SHP77 treated with DMSO at 0.1 percent for 48 hours (cell line): ENCODE results near the gene LAMP1.
"Not testable (repeated sequence)": the region's sequence is repeated elsewhere in the genome, so short reads cannot be mapped to it uniquely, and the experiment has no call there.

Source experiments
- DNase-seq: peaks from one replicate; lab custom pipeline; 2025; lab: John Stamatoyannopoulos, UW

The LAMP1 gene

DNA sequence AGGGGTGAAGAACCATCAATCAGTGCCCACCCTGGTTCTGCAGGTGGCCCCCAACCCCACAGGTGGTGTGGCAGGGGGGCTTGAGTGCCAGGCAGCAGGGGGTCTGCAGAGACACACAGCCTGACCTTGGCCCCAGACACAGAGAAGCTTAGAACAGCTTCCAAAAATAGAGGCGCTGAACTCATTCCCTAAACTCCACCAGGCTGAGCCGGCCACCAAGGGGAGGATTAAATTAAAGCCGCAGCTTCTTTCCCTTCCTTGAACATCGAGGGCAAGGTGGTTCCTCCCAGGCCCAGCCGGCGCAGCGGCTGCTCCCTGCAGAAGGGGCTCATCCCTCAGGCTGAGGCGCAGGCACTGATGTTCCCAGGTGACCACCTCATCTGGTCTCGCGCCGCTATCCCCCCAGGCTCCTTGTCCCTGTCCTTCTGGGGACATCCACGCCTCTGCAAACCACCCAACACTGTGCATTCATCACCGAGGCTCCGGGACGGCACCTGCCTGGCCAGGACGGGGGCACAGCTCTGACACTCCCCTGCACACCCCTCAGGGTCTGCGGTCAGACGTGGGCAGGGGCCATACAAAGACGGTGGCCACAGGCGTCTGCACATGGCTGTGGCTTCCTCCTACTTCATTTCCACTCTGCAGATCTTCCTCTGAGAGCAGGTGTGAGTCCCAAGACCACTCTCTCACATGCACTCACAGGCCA is 30.9 kb downstream of the LAMP1 start:
- DNase-seq, result no peak

DNA sequence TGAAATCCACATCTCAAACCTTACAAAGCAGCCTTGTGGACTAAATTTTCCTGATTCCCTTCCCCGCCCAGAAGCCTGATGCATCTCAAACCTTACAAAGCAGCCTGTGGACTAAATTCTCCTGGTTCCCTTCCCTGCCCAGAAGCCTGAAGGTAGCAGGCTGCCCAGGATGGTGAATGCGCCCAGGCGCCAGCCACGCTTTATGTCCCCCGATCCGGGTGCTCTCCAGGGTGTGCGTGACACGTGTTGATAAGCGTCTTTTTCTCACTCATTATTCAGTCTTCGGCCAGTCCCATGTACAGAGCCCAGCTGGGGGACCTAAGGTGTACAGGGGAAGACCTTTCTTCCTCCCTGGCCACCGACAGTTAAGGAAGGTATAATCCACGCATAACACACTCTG is 31.8 kb downstream of the LAMP1 start:
- DNase-seq, result no peak

DNA sequence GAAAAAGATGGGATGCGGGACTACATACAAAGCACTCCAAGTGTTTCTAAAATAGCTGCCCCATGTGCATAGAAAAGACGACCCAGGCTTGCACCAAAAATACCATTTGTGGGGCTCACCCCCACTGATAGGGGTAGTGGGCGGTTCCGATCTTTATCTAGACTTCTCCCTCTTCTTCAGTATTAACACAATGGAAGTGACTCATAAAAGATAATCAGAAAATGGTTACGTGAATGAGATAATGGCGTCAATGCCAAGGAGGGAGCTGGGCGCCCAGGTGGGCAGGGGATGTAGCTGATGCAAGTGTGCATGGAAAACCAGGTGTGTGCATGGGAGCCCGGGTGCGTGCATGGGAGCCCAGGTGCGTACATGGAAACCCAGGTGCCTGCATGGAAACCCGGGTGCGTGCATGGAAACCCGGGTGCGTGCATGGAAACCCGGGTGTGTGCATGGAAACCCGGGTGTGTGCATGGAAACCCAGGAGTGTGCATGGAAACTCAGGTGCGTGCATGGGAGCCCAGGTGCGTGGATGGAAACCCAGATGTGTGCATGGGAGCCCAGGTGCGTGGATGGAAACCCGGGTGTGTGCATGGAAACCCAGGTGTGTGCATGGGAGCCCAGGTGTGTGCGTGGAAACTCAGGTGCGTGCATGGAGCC is 32.7 kb downstream of the LAMP1 start:
- no peak for DNase-seq

DNA sequence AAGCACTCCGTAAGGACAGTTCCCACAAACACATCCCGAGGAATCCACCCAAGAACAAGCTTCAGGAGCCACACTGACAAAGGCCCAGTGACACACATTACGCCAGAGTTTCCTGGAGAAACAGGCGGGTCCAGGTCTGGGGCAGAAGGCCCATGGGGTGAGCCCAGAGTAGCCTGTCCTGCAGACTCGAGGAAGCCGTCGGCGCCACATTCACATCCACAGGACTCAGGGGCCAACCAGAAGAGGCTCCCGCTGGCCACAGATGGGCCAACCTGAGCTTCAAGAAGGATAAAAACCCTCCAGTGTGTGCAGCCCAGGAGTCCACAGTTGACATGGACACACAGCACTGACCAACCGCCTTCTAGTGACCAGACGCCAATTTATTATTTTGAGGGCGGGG is 35.6 kb downstream of the LAMP1 start:
- no peak for DNase-seq

DNA sequence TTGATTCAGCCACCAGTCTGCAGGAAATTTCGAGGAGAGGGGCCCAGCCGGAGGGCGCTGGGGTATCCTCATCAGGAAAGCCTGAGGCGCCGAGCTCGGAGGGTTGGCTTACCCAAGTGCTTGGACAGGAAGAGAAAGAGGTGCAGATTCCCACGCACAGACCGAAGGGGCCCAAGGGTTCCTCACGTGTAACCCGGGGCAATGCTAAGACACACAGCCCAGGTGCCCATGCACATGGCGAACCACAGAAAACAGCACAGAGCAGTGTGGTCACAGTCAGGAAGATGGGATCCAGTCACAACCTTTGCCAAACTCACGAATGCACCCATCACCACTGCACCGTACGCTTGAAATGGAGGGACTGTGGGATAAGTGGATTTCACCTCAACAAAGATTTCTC is 36.0 kb downstream of the LAMP1 start:
- no peak for DNase-seq

DNA sequence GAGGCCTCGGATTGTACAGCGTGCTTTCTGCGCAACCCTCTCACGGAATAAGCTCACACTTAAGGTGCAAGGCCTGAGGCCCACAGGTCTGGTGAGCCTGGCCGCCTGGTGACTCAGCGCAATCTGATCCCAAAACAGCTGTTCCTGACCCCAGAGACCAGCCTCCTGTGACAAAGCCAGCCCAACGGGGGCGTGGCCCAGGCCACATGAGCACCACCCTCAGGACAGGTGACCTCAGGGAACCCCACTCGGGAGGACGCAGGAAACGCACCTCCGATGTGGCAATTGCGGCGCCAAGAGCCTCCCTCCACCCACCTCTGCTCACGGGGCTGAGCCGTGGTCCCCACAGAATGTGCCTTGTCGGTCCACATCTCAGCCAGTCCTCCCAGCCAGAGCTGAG is 40.5 kb downstream of the LAMP1 start:
- DNase-seq, result no peak

DNA sequence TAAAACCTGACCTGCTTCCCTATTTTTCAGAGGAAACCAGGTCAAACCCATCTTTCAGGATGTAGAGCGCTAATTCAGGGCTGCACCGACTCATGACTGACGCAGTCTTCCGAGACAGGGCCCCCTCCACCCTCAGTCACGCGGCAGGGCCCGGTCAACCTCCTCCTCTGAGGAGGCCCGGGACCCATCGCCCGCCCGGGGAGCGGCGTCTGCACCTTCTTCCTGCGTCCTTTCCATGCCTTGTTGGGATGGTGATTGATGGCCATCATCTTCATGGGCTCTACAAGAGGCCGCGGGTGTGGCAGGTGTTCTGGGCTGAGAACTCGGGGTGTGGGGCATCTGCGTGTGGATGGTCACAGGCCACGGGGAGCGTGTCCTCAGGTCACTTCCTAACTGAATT is 40.9 kb downstream of the LAMP1 start:
- DNase-seq, result no peak

DNA sequence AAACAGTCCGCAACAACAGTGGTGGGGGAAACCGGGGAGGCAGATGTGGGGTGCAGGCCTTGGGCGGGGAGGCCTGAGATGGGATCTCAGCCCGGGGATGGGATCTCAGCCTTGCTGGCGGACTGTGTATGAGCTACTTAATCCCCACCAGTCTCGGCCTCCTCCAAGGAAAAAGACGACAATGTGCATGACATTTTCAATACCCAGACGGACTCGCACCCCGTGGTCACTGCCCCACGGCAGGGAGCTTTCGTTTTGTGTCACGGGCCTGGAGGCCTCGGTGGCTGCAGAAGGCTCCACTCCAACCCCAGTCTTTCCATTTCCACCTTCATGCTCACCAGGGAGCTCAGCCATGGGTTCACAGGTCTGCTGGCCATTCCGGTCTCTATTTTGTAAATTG is 41.4 kb downstream of the LAMP1 start:
- no peak for DNase-seq

DNA sequence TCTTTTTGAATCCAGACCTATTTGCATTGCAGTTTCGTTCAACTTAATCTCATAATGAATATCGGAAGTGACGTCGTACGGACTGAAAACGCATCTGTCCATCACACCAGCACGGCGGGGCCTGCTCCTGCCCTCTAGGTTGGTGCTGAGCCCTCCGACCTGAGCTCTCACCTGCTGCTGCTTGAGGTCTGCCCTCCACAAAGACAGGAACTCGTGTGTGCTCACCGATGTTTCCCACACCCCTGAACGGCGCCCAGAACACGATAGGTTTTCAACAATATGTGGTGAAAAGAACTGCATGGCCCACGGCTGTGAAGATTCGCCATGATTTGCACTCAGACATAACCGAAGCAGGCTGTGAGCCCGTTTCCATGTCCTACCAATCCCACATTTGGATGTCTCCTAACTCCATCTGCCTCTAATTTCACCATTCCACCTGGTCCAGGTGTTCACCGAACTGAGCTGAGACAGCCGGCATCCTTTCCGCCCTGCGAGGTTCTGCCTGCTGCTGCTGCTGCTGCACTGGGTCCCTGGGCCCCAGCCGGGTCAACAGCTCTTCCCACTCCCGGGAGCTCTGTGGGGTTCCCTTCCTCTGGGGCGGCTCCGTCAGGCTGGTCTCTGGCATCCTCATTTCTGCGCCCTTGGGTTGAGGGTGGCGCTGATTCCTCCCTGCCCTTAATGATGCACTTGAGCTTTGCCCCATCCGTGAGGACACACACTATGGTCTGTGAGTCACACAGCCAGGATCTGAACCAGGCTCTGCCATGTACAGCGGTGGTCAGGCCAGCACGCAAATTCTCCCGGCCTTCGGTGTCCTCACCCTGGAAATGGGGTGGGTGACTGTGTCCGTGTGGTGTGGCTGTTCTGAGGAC is 46.0 kb downstream of the LAMP1 start:
- no peak for DNase-seq

DNA sequence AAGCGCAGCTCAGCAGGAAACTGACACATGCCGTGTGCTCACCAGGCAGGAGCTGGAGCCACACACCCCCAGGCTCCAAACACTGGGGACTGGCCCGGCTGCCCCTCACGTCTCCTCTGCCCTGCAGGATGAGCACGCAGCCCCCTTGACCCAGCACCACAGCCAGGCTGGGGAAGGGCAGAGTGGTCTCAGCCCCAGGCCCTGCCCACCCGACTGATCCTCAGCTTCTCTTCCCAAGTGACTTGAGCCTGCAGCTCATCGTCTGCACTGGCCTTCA is 46.6 kb downstream of the LAMP1 start:
- no peak for DNase-seq

DNA sequence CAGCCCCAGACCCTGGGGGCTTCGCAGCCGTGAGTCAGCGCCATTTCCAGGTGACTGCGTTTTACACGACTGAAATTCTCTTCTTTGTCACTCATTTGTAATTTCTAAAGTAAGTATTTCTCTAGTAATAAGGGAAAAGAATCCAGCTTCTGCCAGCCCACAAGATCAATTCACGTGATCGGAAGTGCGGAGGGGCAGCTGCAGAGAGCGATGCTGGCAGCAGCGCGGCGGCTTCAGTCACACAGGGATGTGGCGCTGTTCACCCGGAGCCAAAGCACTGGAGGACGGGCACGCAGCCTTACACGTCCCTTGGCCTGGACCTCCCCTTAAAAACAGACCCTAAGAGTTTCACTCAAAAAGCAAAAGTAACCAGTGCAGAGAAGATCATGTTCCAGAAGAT is 48.4 kb downstream of the LAMP1 start:
- no peak for DNase-seq

DNA sequence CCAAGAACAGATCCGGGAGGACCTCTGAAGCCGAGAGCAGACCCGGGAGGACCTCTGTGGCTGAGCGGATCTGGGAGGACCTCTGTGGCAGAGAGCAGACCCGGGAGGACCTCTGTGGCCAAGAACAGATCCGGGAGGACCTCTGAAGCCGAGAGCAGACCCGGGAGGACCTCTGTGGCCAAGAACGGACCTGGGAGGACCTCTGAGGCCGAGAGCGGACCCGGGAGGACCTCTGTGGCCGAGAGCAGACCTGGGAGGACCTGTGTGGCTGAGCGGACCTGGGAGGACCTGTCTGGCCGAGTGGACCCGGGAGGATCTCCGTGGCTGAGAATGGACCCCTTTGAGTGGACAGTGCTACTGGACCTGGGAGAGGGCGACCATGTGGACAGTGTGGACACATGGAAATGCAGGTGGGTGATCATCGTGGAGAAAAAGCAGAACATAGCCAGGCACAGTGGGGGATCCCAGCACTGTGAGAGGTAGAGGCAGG is 50.7 kb downstream of the LAMP1 start:
- not testable (repeated sequence) for DNase-seq

DNA sequence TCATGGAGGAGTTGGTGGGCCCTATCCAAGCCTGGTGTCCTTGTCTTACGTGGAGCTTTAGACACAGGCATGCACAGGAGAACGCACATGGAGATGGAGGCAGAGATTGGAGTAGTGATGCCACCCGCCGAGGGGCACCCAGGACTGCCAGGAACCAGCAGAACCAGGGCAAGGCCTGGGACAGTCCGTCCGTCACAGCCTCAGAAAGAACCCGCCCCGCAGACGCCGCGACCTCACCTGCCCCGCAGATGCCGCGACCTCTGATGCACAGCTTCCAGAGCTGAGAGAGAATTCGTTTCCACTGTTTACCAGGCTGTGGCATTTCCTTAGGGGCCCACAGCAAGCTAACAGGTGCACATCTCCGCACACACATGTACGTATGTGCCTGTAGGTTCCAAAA is 51.6 kb downstream of the LAMP1 start:
- no peak for DNase-seq

DNA sequence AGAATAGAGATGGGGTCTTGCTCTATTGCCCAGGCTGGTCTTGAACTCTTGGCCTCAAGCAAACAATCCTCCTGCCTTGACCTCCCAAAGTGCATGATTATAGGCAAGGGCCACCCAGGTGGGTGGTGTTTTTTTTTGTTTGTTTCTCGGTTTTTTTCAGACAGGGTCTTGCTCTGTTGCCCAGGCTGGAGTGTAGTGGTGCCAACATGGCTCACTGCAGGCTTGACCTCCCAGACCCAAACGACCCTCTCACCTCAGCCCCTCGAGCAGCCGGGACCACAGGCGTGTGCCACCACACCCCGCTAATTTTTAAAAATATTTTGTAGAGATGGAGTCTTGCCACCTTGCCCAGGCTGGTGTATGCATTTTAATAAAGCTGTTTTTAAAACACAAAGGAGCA is 52.0 kb downstream of the LAMP1 start:
- no peak for DNase-seq

DNA sequence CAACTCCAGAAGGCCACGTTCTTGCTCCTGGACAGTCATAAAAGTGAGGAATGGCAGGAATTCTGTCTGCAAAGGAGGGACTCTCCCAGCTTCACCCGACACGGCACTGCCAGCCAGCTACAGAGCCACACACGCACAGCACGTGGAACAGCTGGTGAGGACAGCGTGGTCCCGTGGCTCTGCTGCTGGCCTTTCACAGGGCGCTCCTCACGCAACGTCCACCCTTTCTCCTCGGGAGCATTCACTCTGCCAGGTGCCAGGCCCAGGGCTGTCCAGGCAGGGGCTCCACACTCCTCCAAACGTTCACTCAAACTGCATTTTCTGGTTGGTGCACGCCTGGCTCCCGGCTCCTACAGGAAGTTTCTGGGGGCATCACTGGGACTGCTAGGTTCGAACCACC is 52.5 kb downstream of the LAMP1 start:
- DNase-seq, result no peak

DNA sequence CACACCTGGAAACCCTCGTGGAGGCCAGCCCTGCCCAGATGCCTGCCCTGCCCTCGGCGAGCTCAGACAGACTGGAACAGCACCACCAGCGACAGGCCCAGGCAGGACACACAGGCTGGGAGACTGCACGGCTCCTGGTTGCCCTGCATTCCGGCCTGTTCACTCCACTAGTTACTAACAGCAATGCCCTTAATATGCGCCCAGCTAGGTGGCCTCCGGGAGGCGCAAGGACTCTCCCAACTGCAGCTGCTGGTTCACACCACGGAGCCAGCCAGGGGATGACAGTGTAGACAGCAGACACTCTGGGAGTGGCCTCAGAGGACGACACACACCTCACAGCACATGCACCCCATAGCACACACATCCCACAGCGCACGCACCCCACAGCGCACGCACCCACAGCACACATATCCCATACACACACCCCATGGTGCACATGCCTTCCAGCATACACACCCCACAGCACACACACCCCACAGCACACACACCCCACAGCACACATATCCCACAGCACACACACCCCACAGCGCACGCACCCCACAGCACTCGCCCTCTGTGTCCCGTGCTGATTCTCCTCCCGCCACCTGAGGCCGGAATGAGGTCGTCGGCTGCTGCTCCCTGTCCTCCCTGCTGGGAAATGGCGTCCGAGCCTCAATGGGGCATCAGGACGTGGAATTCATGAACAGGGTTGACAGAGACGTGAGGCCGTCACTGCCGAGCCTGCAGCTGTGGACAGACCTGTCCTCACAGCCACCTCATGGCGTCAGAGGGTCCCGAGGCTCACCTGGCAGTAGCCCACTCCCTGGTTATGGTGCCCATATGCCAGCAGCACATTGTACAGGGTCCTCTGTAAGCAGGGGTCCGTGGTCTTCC is 53.3 kb downstream of the LAMP1 start:
- peak; percentile 22 for DNase-seq

DNA sequence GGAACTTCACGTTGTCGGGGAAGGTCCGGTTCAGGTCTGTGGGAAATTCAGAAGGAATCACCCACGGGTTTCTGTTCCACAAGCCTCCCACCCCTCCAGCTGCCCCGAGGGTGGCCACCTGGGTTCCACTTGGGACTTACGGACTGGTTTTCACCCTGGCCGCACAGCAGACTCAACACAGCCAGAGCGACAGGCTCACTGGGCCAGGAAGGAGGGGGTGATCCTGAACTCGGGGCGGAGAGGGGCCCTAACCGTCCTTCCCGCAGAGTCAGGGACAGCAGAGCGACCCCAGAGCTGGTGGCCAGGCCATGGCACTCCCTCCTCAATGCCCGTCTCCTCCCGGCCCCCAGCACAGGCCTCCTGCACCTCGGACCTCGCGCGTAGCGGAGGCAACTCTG is 53.9 kb downstream of the LAMP1 start:
- DNase-seq, result no peak

DNA sequence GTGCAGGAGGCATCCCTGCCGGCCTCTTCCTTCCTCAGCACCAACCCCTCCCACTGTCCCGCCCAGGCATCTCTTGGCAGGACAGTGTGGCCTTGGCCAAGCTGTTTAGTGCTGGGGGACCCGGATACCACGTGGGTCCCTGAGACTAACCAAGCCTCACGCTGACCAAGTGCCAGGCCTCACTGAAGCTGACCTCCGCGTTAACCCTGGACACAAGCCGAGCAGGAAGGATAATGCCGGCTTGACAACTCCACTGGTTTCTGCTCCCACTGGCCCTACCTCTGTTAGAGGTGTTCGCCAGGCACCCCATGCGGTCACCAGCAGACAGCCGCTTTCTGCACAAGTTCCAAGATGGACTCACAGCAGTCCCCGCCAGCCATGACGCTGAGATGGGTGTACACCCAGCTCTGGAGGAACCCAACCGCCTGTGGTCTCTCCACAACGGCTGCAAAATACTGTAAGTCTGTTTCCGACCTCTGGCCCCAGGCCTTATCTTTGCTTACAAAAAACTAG is 54.5 kb downstream of the LAMP1 start:
- no peak for DNase-seq

DNA sequence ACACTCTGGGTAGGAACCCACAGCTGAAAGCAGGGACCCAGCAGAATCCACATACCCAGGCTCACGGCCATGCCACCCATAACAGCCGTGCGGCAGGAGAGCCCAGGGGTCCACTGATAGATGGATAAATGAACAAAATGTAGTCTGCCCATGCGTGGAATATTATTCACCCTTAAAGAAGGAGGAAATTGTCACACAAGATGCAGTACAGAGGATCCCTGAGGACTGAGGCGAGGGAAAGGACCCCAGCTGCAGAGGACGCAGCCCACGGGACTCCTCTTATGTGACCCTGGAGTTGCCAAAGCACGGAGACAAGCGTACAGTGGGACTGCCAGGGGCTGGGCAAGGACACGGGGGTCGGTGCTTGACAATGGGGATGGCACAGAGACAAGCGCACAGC is 56.2 kb downstream of the LAMP1 start:
- no peak for DNase-seq

DNA sequence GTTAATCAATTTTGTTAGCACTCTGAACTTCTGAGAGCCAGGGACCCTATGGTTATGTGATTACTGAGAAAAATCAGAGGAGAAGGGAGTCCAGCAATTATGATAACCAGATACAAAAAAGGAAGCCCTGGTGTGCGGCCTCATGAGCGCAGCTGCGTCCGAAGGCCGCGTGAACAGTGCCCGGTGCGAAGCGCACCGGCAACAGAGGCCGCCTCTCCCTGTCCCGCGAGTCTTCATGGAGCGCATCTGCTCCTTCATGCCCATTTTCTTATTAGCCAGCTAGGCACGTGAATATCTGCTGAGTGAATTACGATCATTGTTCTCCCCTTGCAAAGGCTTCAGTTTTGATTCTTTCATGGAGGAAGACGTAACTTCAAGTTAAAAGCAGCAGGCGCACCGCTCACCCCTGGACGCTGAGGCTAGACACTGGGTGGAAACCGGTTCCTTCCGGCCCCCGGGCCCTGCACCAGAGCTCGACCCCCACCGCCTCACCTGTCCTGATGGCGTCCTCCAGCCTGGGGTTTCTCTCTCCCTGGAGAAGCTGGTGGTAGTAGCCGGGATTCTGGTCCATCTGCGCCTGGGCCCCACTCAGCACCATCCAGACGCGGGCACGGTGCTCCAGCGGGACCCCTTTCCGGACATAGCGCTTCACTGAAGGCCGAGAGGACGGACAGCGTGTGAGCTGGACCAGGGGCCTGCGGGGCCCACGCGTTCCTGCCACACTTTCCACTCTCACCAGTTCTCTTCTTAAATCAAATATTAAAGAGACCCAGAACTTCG is 58.0 kb downstream of the LAMP1 start:
- no peak for DNase-seq

DNA sequence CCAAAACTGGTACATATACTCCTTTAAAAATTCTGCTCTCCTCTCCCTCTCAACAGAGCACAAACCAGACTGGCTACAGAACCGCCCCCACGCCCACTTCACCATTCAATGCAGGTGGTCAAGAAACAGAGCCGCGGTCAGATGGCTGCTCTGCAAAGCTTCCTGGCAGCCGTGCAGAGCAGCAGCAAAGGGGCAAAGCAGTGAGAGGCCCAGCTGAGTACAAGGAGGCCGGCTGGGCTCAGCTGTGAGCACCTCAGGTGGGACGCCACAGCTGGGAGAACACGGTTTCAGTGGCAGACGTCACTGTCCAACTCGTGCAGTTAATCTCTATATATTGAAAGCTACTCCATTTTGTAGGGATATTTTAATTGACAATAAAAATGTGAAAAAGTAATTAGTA is 58.6 kb downstream of the LAMP1 start:
- no peak for DNase-seq
